SKM-1 treated with dmso at 0.1 percent for 144 hours (cell line): ENCODE results near the gene SLC26A11.
"Not testable (repeated sequence)": the region's sequence is repeated elsewhere in the genome, so short reads cannot be mapped to it uniquely, and the experiment has no call there.

Source experiments
- DNase-seq: peaks from one replicate; lab custom pipeline; 2025; ENCODE audit not compliant: unreplicated experiment; lab: John Stamatoyannopoulos, UW

The SLC26A11 gene

DNA sequence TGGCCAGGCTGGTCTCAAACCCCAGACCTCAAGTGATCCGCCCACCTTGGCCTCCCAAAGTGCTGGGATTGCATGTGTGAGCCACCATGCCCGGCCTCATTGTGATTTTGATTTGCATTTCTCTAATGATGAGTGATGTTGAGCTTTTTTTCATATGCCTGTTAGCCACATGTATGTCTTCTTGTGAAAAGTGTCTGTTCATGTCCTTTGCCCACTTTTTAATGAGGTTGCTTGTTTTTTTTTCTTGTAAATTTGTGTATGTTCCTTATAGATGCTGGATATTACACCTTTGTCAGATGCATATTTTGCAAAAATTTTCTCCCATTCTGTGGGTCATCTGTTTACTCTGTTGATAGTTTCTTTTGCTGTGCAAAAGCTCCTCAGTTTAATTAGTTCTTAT lies 80.5 kb downstream of the SLC26A11 start:
- not testable (repeated sequence) for DNase-seq
